Lower leg skin (tissue), 3 donors: Measurements from ENCODE around the gene DMP1.

Experiments
- POLR2A ChIP-seq, 2 donors: fragments of 450-650 bp; IDR thresholded peaks; one replicate each; pipeline ENCODE4 v1.6.1; 2016 to 2017; ENCODE audit warnings: antibody characterized with exemption in 2 of 2, mild to moderate bottlenecking in 1 of 2, moderate library complexity in 1 of 2
- TF ChIP-seq, protein P1 (sequence below), 3 donors: fragments of 450-650 bp; IDR thresholded peaks; one replicate each; pipeline ENCODE4 v1.5.1; 2016; ENCODE audit warnings: antibody characterized with exemption in 3 of 3, mild to moderate bottlenecking in 3 of 3, moderate library complexity in 2 of 3

GRCh38 chr4:87707279-87707918, 57.3 kb downstream of the DMP1 start:
- TF ChIP-seq POLR2A (IDR thresholded peaks at IDR 0.05), result no peak
- TF ChIP-seq, protein P1, sequence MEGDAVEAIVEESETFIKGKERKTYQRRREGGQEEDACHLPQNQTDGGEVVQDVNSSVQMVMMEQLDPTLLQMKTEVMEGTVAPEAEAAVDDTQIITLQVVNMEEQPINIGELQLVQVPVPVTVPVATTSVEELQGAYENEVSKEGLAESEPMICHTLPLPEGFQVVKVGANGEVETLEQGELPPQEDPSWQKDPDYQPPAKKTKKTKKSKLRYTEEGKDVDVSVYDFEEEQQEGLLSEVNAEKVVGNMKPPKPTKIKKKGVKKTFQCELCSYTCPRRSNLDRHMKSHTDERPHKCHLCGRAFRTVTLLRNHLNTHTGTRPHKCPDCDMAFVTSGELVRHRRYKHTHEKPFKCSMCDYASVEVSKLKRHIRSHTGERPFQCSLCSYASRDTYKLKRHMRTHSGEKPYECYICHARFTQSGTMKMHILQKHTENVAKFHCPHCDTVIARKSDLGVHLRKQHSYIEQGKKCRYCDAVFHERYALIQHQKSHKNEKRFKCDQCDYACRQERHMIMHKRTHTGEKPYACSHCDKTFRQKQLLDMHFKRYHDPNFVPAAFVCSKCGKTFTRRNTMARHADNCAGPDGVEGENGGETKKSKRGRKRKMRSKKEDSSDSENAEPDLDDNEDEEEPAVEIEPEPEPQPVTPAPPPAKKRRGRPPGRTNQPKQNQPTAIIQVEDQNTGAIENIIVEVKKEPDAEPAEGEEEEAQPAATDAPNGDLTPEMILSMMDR (IDR thresholded peaks at IDR 0.05), result no peak
